NB4 (cell line): ENCODE data around the gene XXYLT1.

Source experiments
- DNase-seq: peaks from one replicate; pipeline ENCODE4 v3.0.0; 2010; ENCODE audit warnings: low read depth
- H3K4me3 ChIP-seq: one replicate; pipeline ENCODE4 v1.5.1; 2011; ENCODE audit warnings: mild to moderate bottlenecking, low read depth, low read length, moderate library complexity
- CTCF ChIP-seq: IDR thresholded peaks from one replicate; pipeline ENCODE4 v1.5.1; 2012; ENCODE audit warnings: low read depth, low read length
- MYC ChIP-seq: IDR thresholded peaks from 2 replicates; pipeline ENCODE4 v1.6.1; 2011; ENCODE audit warnings: low read depth, low read length
- POLR2A ChIP-seq: IDR thresholded peaks from 2 replicates; pipeline ENCODE4 v1.6.1; 2011; ENCODE audit warnings: mild to moderate bottlenecking; ENCODE audit not compliant: insufficient read length; ENCODE audit errors: extremely low read depth
- TF ChIP-seq, protein P1 (sequence below): IDR thresholded peaks from 2 replicates; pipeline ENCODE4 v1.6.1; 2011; ENCODE audit warnings: low read depth, low read length

The XXYLT1 gene

DNA sequence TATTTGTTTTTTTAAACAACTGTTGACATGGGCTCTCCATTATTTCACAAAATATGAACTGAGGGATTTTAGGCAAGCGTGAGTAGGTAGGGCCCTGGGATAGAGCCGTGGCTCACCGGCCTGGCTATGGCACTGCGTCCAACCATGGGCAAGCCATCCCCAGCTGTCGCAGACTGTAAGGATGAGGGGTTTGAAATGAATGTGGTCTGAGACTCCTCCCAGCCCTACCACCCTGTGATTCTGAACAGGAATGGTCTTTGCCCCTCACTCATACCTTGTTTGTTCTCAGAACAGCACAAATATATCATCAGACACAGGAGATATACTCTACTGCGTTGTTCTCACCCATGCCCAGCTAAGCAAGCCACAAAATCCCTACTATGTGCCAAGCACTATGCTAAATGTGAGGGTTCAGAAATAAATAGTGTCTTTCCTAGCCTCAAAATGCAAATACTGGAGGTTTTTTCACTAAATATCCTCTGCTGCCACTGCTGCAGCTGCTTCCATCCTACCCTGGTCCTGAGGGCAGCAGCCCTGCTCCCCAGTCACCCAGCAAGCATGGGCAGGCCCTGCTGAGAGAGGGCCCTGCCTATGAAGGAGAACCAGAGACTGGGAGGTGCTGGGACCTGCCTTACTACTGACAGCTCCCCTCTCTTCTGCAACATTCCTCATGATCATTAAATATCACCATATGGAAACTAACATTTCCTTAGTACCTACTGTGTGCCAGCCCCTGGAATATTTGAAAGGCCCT lies 102.8 kb downstream of the XXYLT1 start:
- TF ChIP-seq CTCF (no peak), MYC (no peak), POLR2A (no peak)
- TF ChIP-seq, protein P1, sequence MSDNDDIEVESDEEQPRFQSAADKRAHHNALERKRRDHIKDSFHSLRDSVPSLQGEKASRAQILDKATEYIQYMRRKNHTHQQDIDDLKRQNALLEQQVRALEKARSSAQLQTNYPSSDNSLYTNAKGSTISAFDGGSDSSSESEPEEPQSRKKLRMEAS, result no peak
- no peak overlapping the region for H3K4me3 ChIP-seq
- DNase-seq, result no peak

DNA sequence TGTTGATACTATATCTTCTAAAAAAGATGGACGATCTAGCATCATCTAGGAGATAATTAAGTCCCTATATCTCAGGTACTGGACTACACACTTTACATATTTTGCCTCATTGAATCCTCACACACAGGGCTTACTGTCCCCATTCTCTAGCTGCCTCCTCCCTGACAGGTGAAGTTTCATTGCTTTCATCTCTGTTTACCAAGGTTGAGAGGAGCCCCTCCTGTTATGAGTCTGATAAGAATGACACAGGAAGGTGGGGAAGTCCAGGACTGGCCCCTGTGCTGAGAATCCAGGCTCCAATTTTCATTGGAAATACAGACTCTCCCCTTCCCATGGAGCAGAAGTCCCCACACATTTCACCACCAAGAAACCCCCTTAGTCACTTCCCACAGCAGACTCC lies 105.2 kb downstream of the XXYLT1 start:
- TF ChIP-seq POLR2A (no peak), MYC (no peak), CTCF (no peak)
- TF ChIP-seq, protein P1, result no peak
- H3K4me3 ChIP-seq, result no peak overlapping the region
- no peak for DNase-seq

DNA sequence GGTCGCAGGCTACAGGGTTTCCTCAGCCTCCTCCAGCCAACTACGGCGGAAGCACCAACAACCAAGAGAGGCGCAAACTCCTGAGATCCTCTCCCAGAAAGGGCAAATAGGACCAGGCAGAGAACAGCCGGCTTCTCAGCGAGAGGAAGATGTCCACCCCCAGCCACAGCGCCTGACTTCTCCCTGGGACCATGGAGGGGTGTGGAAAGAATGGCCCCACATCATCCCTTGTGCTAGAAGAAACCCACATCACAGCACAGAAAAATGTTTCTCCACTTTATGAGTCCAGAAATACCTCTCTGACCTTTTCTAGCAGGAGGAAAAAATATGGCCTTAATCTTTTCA lies 105.7 kb downstream of the XXYLT1 start:
- no peak overlapping the region for H3K4me3 ChIP-seq
- no peak for TF ChIP-seq MYC
- no peak for TF ChIP-seq CTCF
- no peak for DNase-seq

DNA sequence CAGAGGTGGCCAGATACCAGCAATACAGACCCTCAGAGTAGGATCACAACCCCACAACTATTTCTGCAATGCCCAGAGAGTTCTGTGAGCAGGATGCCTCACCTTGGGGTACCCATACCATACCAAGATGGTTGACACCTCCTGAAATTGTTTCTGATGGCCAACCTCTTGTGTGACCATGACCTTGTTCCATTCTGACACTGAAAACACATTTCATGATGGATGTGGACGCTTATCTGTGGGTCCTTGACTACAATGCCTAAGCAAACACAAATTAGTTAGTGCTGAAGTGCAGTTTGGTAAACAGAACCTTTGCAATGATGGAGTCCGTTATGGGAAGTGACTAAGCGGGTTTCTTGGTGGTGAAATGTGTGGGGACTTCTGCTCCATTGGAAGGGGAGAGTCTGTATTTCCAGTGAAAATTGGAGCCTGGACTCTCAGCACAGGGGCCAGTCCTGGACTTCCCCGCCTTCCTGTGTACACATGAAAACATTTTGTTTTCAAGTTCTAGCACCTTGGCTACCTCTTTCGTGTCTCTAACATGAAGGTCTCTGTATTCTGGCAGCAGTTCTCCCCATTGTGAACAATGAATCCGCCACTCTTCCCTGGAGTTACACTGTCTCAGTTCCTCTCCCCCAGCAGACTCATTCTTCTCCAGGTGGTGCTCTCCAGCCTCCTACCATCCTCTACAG lies 106.2 kb downstream of the XXYLT1 start:
- no peak overlapping the region for H3K4me3 ChIP-seq
- peak; percentile 51 for DNase-seq
- TF ChIP-seq, protein P1, result no peak
- TF ChIP-seq MYC (no peak), CTCF (no peak), POLR2A (no peak)

- no peak overlapping the region for H3K4me3 ChIP-seq
- peak; percentile 54 for DNase-seq
- TF ChIP-seq POLR2A (no peak), MYC (no peak), CTCF (no peak)
- TF ChIP-seq, protein P1, result no peak
Measured at GRCh38 chr3:195163719-195164572, 107.0 kb downstream of the XXYLT1 start.
